ENCODE measurements around the gene ARF5.
"Not testable (repeated sequence)": the region's sequence is repeated elsewhere in the genome, so short reads cannot be mapped to it uniquely, and the experiment has no call there.

Gene ARF5

GRCh38 chr7:127588019-127588696, at the start of gene ARF5:
ARF5 (plus strand) TSS chr7:127588411; CDS start chr7:127588499, 88 bp downstream.
- DNase-seq (ENCODE audit: low read depth) = peak; percentile 79

DNA sequence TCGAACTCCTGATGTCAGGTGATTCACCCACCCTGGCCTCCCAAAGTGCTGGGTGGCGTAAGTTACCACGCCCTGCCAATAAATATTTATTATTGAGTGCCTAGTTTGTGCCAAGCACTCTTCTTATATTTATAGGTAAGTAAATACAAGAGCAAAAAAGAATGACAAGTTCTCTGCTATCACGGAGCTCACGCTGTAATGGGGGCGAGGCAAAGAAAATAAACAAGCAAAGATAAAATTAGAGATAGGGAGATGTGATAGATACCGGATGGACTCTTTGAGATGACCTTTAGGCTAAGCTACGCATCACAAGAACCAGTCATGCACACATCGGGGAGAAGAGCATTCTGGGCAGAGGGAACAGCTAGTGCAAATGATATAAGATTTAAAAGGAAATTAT, 49.1 kb upstream of the ARF5 start:
- no peak for DNase-seq (ENCODE audit: low read depth)

DNA sequence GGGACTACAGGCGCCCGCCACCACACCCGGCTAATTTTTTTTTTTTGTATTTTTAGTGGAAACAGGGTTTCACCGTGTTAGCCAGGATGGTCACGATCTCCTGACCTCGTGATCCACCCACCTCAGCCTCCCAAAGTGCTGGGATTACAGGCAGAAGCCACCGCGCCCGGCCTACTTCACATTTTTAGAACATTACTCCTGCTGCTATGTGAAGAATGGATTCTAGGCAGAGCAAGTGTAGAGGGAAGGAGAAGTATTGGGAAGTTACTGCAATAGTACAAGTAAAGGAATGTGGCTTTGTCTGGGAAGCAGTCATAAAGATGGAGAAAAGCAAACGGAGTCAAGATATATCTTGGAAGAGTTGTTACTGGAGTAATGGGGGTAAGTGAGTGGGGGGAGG, 47.8 kb upstream of the ARF5 start:
- not testable (repeated sequence) for DNase-seq (ENCODE audit: low read depth)

DNA sequence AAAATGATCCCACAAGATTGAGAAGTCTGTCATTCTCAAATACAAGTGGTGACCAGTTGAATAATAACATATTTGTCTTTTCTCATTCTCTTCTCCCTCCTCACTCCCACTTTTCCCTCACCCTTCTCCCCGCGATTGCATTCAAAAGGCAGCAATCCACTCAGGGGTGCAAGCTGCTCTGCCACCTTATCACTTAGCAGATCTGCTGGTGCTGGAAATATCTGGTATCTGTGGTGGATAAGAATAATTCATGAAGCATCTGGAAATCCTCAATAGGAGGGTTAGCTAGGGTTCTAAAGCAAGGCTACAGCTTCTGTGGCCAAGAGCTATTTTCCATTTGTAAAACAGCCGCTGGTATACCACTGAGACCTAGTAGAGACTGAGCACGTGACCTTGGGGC, 46.7 kb upstream of the ARF5 start:
- DNase-seq (ENCODE audit: low read depth) = no peak

GRCh38 chr7:127546313-127546712, 41.9 kb upstream of the ARF5 start:
- no peak for DNase-seq (ENCODE audit: low read depth)

DNA sequence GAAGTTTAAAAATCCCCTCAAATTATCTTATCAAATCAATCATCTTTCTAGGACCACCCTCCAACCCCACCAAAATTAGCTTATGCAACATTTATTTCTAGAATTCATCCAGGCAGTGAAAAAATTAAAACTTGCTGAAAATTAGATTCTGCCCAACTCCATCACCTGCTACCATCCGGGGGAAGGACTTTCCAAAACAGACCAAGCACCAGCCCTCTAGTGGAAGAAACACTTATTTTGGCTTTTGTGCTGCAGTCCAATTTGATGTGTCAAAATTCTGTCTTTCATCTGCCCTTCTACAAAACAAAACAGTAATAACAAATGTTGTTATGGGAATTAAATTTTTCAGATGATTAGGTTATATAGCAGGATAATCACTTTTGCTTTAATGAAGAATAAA, 38.0 kb upstream of the ARF5 start:
- DNase-seq (ENCODE audit: low read depth) = no peak

DNA sequence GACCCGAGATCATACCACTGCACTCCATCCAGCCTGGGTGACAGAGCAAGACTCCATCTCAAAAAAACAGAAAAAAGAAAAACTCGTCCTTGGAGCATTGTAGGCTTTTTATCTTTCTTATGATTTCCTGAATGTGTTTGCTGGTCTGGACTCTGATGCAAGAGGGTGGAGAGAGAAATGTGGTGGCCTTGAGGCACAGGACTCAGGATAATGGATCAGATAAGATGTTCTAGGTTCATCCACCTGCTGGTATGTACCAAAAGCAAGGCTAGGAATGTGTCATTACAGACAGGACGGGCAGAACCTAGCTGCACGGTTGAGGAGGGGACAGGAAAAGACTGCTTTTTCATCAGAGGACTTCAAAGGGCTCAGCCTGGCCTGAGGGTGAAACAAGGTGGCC, 36.3 kb upstream of the ARF5 start:
- no peak for DNase-seq (ENCODE audit: low read depth)

DNA sequence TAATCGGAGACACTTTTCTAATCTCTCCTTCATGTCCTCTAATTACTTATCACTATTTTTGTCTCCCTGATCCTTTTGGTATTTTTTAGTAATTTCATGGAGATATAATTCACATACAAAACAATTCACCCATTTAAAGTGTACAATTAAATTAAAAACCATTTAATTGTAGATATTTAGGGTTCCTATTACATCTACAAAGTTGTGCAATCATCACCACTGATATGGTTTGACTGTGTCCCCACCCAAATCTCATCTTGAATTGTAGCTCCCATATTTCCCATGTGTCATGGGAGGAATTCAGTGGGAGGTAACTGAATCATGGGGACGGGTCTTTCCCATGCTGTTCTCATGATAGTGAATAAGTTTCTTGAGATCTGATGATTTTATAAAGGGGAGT, 31.8 kb upstream of the ARF5 start:
- no peak for DNase-seq (ENCODE audit: low read depth)

- no peak for DNase-seq (ENCODE audit: low read depth)
These were observed 30.4 kb upstream of the ARF5 start for GRCh38 chr7:127557803-127558202.

GRCh38 chr7:127566242-127566641, 22.0 kb upstream of the ARF5 start:
- DNase-seq (ENCODE audit: low read depth) = no peak

DNA sequence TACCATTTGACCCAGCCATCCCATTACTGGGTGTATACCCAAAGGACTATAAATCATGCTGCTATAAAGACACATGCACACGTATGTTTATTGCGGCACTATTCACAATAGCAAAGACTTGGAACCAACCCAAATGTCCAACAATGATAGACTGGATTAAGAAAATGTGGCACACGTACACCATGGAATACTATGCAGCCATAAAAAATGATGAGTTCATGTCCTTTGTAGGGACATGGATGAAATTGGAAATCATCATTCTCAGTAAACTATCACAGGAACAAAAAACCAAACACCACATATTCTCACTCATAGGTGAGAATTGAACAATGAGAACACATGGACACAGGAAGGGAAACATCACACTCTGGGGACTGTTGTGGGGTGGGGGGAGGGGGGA, 20.2 kb upstream of the ARF5 start:
- not testable (repeated sequence) for DNase-seq (ENCODE audit: low read depth)

- DNase-seq (ENCODE audit: low read depth) = no peak
These were observed 16.3 kb upstream of the ARF5 start for GRCh38 chr7:127571741-127572505.

DNA sequence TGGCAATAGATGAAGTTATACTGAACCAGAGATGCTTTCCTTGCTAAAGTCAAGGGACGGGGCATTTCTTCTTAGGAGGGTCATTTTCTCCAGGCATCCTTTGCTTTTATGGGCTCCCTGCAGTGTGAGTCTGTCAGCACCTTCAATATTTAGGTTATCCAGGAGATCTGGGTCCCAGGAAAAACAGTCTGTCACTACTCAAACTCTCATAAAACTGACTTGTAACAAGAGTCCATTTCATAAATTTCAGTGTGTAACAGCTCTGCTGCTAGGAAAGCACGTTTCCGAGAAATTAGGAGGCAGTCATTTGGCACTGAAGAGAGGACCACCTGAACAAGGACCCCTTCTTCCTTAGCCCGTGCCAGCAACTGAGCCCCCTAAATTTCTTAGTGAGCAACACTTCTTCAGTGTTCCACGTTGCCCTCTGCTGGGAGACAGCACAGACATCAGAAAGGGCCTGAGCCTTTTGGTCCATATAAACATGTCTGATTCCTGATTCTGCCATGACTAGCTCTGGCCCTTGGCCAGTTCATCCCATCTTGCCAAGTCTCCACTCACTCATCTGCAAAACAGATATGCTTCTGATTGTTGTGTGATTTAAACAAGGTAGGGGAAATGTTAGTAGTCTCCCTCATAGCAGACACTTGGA, 10.1 kb upstream of the ARF5 start:
- DNase-seq (ENCODE audit: low read depth) = no peak

DNA sequence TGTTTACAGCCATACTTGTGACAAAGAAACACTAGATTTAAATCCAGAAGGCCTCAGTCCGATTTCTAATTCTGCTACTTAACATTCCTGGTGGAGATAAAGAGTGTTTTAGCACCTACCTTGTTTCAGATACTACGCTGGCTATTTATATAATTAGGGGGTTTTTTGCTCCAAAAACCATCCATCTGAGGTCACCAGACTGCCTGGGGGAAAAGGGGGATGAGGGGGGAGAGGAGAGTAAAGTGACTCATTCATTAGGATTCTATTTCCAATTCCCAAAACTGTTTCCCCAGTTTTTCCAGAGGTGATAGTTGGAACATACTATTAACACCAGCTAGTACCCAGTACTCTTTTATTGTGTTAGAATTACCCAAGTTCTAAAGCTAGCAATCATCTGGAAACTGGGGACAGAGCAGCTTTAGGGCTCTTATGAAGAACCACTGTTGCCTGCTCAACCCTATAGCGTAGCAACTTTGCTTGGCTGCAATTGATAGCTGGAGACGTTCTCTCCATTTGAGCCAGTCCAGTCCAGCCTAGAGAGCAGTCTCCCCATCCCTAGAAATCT, 9.4 kb upstream of the ARF5 start:
- DNase-seq (ENCODE audit: low read depth) = no peak

DNA sequence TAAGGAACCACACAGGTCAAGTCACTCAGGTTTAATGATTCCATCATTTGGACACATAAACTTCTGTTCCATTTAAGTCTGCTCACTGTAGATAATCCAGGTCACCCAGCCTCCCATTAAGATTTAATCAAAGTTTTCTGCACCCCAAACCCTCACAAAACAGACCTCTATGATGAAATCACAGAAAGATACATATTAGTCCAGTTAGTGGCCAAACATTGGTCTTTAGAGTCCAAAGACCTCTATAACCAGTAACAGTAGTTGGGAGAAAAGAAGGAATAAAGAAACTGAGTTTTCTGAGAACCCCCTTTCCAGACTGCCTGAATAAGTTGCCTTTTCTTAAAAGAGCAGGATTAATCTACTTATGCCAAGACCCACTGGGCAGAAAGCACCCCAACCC, 7.6 kb upstream of the ARF5 start:
- DNase-seq (ENCODE audit: low read depth) = no peak

- no peak for DNase-seq (ENCODE audit: low read depth)
These were observed 6.5 kb upstream of the ARF5 start for GRCh38 chr7:127581716-127582115.

GRCh38 chr7:127582361-127582760, 5.8 kb upstream of the ARF5 start:
- no peak for DNase-seq (ENCODE audit: low read depth)

DNA sequence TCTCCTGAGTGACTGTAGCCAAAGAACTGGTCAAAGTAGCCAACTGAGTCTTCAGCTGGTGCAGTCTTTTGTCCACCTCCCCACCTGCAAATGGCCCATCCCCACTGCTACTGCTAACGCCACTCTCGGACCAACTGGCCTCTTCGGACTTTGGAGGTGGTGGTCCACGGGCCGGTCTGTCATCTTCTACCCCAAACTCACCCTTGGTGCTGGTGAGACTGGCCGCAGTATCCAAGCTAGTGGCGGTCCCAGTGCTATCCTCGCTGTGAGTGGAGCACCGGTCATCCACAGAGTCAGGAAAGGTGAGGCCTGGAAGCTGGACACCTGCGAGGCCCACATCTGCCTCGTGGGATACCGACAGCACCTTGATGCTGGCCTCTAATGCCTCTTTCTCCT, 3.6 kb upstream of the ARF5 start:
- DNase-seq (ENCODE audit: low read depth) = no peak

GRCh38 chr7:127585044-127585953, 2.9 kb upstream of the ARF5 start, which contains the start of gene GCC1:
GCC1 (minus strand) TSS chr7:127585596; CDS start chr7:127585182, 414 bp downstream.
- peak; percentile 92 for DNase-seq (ENCODE audit: low read depth)

GRCh38 chr7:127586346-127586745, 1.9 kb upstream of the ARF5 start:
- DNase-seq (ENCODE audit: low read depth) = no peak

DNA sequence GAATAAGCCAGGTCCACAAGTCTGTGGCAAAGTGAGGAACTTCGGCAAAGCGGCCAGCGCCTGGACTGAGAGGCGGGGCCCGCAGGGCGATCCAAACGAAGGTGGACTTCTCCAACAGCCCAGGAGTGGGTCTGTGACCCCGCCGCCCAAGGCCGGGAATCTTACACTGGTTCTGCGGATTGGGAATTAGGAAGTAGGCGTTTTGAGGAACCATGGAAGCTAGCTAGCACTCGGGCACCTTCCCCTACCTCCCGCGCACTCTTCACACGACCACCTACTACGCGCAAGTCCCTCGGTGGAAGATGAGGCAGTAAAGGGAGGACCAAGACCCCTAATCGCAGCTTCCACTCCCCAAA, 570 bp upstream of the ARF5 start:
- DNase-seq (ENCODE audit: low read depth) = no peak
